OCI-LY3 (cell line): ENCODE data around the gene ARPC2.
A peak's percentile ranks its signal among the peaks of the same experiment; 100 is the strongest.

Experiments
- H2AFZ ChIP-seq: fragments of 200-600, 300-600 bp; shearing (Covaris generic); 2 replicates; pipeline ENCODE4 v1.6.0; 2014; ENCODE audit warnings: antibody characterized with exemption, low read depth, low read length
- H3K27ac ChIP-seq: fragments of 200-600, 300-600 bp; sonication (generic); 2 replicates; pipeline ENCODE4 v1.5.1; 2014; ENCODE audit warnings: mild to moderate bottlenecking, low read length, moderate library complexity, mixed read lengths
- H3K27me3 ChIP-seq: fragments of 200-600, 300-600 bp; sonication (generic); 2 replicates; pipeline ENCODE4 v1.6.1; 2014; ENCODE audit warnings: low read depth, low read length, mixed read lengths
- H3K36me3 ChIP-seq: fragments of 200-600, 300-600 bp; sonication (generic); replicated peaks from 2 replicates; pipeline ENCODE3; 2014; ENCODE audit warnings: low read depth, low read length, mixed read lengths
- H3K4me1 ChIP-seq: fragments of 300-600, 200-600 bp; sonication (generic); 2 replicates; pipeline ENCODE4 v1.6.1; 2014; ENCODE audit warnings: low read length, mixed read lengths
- H3K4me2 ChIP-seq: fragments of 200-600, 300-600 bp; sonication (generic); 2 replicates; pipeline ENCODE4 v1.6.1; 2014; ENCODE audit warnings: low read length, mixed read lengths
- H3K4me3 ChIP-seq: fragments of 300-600, 200-600 bp; sonication (generic); 2 replicates; pipeline ENCODE4 v1.5.1; 2014; ENCODE audit warnings: antibody characterized with exemption, mild to moderate bottlenecking, low read length, moderate library complexity
- H3K79me2 ChIP-seq: fragments of 300-600, 200-600 bp; shearing (Covaris generic); 2 replicates; pipeline ENCODE4 v1.6.1; 2014; ENCODE audit warnings: mild to moderate bottlenecking, low read length, mixed read lengths
- H3K9ac ChIP-seq: fragments of 300-600, 200-600 bp; shearing (Covaris generic); 2 replicates; pipeline ENCODE4 v1.6.0; 2014; ENCODE audit warnings: mild to moderate bottlenecking, low read length, moderate library complexity
- H3K9me3 ChIP-seq: fragments of 200-600, 300-600 bp; shearing (Covaris generic); 2 replicates; pipeline ENCODE4 v1.6.1; 2014; ENCODE audit warnings: low read length, mixed read lengths; ENCODE audit not compliant: insufficient read depth
- H4K20me1 ChIP-seq: fragments of 200-600, 300-600 bp; sonication (generic); 2 replicates; pipeline ENCODE4 v1.6.1; 2016; ENCODE audit warnings: low read length, mixed read lengths; ENCODE audit not compliant: insufficient read depth
- CTCF ChIP-seq: fragments of 200-600, 300-600 bp; sonication (generic); IDR thresholded peaks from 2 replicates; pipeline ENCODE4 v1.5.1; 2014; ENCODE audit warnings: antibody characterized with exemption, low read length, low read depth
- EZH2phosphoT487 ChIP-seq: fragments of 200-600 bp; shearing (Covaris generic); IDR thresholded peaks from 2 replicates; pipeline ENCODE4 v1.6.1; 2018; ENCODE audit warnings: antibody characterized with exemption, mixed run types, low read depth

Gene ARPC2

DNA sequence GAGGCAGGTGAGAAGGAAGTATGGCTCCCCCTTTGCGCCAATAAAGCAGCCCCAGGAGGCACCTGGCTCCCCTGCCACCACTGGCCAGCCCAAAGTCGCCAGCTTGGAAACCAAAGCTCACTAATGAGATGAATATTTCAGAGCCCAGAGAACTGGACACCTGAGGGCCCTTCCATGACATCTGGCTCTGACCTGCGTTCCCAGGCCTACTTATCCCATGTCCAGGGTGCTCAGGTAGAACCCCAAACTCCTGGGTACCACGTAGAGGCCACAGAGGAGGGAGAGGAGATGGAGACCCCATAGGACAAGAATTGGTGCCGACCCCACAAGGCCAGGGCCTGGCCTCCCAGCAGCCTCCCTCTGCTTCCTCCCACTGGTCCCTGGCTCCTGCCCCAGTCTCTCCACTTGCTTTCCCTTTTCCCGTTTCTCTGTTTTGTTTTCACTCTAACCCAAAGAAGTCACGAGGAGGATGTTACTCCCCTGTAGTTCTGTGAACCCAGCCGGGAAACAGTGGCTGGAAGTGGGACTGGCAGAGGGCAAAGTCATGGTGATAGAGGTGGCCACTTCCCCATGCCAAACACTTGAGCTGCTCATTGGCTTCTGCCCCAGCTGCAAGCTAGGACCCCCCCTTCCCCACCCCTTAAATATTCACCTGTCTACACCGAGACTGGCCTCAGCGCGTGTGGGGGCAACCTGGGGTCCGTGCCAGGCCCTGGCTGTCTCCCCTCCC lies 74.5 kb downstream of the ARPC2 start:
- H3K36me3 ChIP-seq: no peaks in the 10 kb centered on the region
- no peaks in the 10 kb centered on the region for H3K9me3 ChIP-seq
- H3K4me3 ChIP-seq: peak overlapping the region; percentile 79
- H3K9ac ChIP-seq: peak overlapping the region; percentile 65; the same call in 1 of the 2 replicates
- no peaks in the 10 kb centered on the region for H3K27me3 ChIP-seq
- no peaks in the 10 kb centered on the region for H4K20me1 ChIP-seq
- peak overlapping the region; percentile 26; the same call in 1 of the 2 replicates for H3K27ac ChIP-seq
- H3K4me2 ChIP-seq: peak overlapping the region; percentile 75
- H2AFZ ChIP-seq: peak overlapping the region; percentile 71; the same call in 1 of the 2 replicates
- H3K4me1 ChIP-seq: peaks cover 34% of the 10 kb centered on the region
- no peak for TF ChIP-seq EZH2phosphoT487
- TF ChIP-seq CTCF: no peak
- no peaks in the 10 kb centered on the region for H3K79me2 ChIP-seq

- peak within 1 kb of the TSS; percentile 75 for H3K4me2 ChIP-seq
- H3K36me3 ChIP-seq: no peaks in the 10 kb centered on the region
- H3K27me3 ChIP-seq: no peaks in the 10 kb centered on the region
- H3K9ac ChIP-seq: peak within 1 kb of the TSS; percentile 65
- TF ChIP-seq EZH2phosphoT487 (no peak), CTCF (peak; percentile 38)
- peak within 1 kb of the TSS; percentile 79 for H3K4me3 ChIP-seq
- H4K20me1 ChIP-seq: no peaks in the 10 kb centered on the region
- H2AFZ ChIP-seq: peak within 1 kb of the TSS; percentile 89
- no peaks in the 10 kb centered on the region for H3K79me2 ChIP-seq
- H3K27ac ChIP-seq: no peak within 1 kb of the TSS
- H3K4me1 ChIP-seq: peaks cover 29% of the 10 kb centered on the region
- H3K9me3 ChIP-seq: no peaks in the 10 kb centered on the region
These were observed 75.3 kb downstream of the ARPC2 start, which contains the start of gene TMBIM1 for GRCh38 chr2:218292048-218293014. Gene TMBIM1, minus strand, starts transcription at chr2:218292503. Its CDS starts 10,362 bp downstream, at chr2:218282141.

GRCh38 chr2:218293715-218294429 lies 76.9 kb downstream of the ARPC2 start:
- Histone ChIP-seq H3K4me2 (no peak overlapping the region), H3K79me2 (no peaks in the 10 kb centered on the region), H3K4me1 (peaks cover 25% of the 10 kb centered on the region), H4K20me1 (no peaks in the 10 kb centered on the region), H3K27me3 (no peaks in the 10 kb centered on the region), H3K27ac (no peak overlapping the region), H3K9me3 (no peaks in the 10 kb centered on the region), H3K9ac (no peak overlapping the region), H3K36me3 (no peaks in the 10 kb centered on the region), H2AFZ (no peak overlapping the region), H3K4me3 (no peak overlapping the region)
- TF ChIP-seq EZH2phosphoT487 (no peak), CTCF (no peak)
